ENCODE data around the gene HBS1L. TPM values are rescaled to one million over a fixed set of nuclear protein-coding genes. Genes with fewer than 3 reads are reported as not detected.

Gene HBS1L
- total and polyA plus RNA-seq, 9 of the 15 experiments (the other 6 are each of a cell fraction or from before 2014, with no cell fraction given), result 101 to 199 (median 145) TPM

- Histone ChIP-seq H3K9me1 (ENCODE audit: control insufficient read depth, insufficient read depth, low read length) (no peaks in the 10 kb centered on the region), H3K4me3 (no peak overlapping the region), H3K4me2 (ENCODE audit: insufficient read depth, low read length) (peak overlapping the region; percentile 43), H3K27me3 (ENCODE audit: control insufficient read depth in 2 of 2, insufficient read depth in 2 of 2, low read length in 2 of 2) (no peaks in the 10 kb centered on the region), H3K4me1 (replicated peaks in 1 of 2; ENCODE audit: control insufficient read depth in 2 of 2, insufficient read depth in 2 of 2, low read length in 2 of 2) (peaks cover 25 to 63% of the 10 kb centered on the region in 2 experiments), H3K9me3 (replicated peaks; ENCODE audit: control insufficient read depth, insufficient read depth, low read depth, low read length) (peaks cover 22% of the 10 kb centered on the region), H4K20me1 (replicated peaks; ENCODE audit: control insufficient read depth, insufficient read depth, low read length) (no peaks in the 10 kb centered on the region), H3K36me3 (ENCODE audit: control insufficient read depth, insufficient read depth, low read length) (peaks cover 7% of the 10 kb centered on the region; the same call in 2 of the 3 replicates), H3K79me2 (ENCODE audit: control insufficient read depth, insufficient read depth, low read length) (no peaks in the 10 kb centered on the region), H3K27ac (ENCODE audit: extremely low read depth, low read depth, low read length) (peak overlapping the region; percentile 79), H2AFZ (ENCODE audit: low read depth, low read length) (peak overlapping the region; percentile 84), H3K9ac (ENCODE audit: insufficient read depth in 1 of 2, low read depth in 2 of 2, low read length in 2 of 2) (peak overlapping the region in 1 of 2 experiments; percentile 52; a peak in 2 of 4 replicates)
- TF ChIP-seq SETDB1 (IDR thresholded peaks at IDR 0.05; ENCODE audit: low read length) (no peak), ZNF354B (CRISPR knock-in tag; IDR thresholded peaks at IDR 0.05) (no peak), ZNF592 (IDR thresholded peaks at IDR 0.05) (peak; percentile 58; the same call in 1 of the 2 replicates), MEIS2 (IDR thresholded peaks at IDR 0.05; ENCODE audit: partially characterized antibody) (peak; percentile 40), ZBTB9 (CRISPR knock-in tag; IDR thresholded peaks at IDR 0.05) (no peak), SMAD4 (CRISPR knock-in tag; conservative IDR thresholded peaks at IDR 0.05) (0 out of 2 replicates have a peak, but pooled peaks have one; percentile 34), ZNF77 (CRISPR knock-in tag; IDR thresholded peaks at IDR 0.05) (no peak), PBX2 (CRISPR knock-in tag; IDR thresholded peaks at IDR 0.05; ENCODE audit: low read depth) (no peak), PBX2 (tag; conservative IDR thresholded peaks at IDR 0.05; ENCODE audit: low read depth) (0 out of 2 replicates have a peak, but pooled peaks have one; percentile 22)
- no peak for ATAC-seq
- POLR2A ChIA-PET, result interaction anchor here (1.2 to 2.3 kb wide), 4 partner anchors 29 to 312 kb away, joined by 3 to 7 read pairs (median 3); partner anchors contain the start of gene HBS1L
- WGBS (ENCODE audit: insufficient coverage, low coverage, missing lambda C conversion rate), result 75% methylated on average over 1 of the region's 1 CpG
- in situ Hi-C loops (cut with MboI) (no loop called here), intact Hi-C loops (cut with micrococcal nuclease) (loop anchor here (2.0 to 10.0 kb wide), 5 partner anchors 31 to 239 kb away; partner anchors contain the start of genes HBS1L and MYB)
- BruUV-seq (replicated peaks), result no TSS peak
- DNase-seq (ENCODE audit: extremely low read depth in 1 of 4, low spot score in 3 of 4), result no peak
- CTCF ChIA-PET (ENCODE audit: low intra/inter-chr PET ratio), result no interaction called here
- FAIRE-seq, result no peak
Measured at GRCh38 chr6:135085700-135086413, 31.2 kb upstream of the HBS1L start.
